K562 (cell line): ENCODE data around the gene NOC4L. TPM values are rescaled to one million over a fixed set of nuclear protein-coding genes. Genes with fewer than 3 reads are reported as not detected.

Experiments used
- ATAC-seq: fragments of 200-7000 bp; cut with Tn5 transposase; 3 replicates; pipeline ENCODE4 v1.9.1; 2020; ENCODE audit warnings: moderate library complexity
- BruUV-seq: library from RNA; stranded (reverse); fragments of 400-500 nt; replicated peaks from 2 replicates; lab custom pipeline; 2021; lab: Mats Ljungman, UMichigan
- CTCF ChIA-PET: fragments of 300-600 bp; formaldehyde crosslinking; extraction: SDS; loops from one replicate; lab custom pipeline; 2021; ENCODE audit warnings: low intra/inter-chr PET ratio; lab: Yijun Ruan, JAX
- POLR2A ChIA-PET: fragments of 300-600, 350-650 bp; sonication (Branson Sonifier 250); formaldehyde crosslinking; extraction: SDS; loops from one replicate; lab custom pipeline; 2021; ENCODE audit warnings: antibody characterized with exemption, inconsistent platforms; lab: Yijun Ruan, JAX
- DNase-seq, 4 experiments: peaks; one replicate each; pipeline versions ENCODE4 v3.0.0 to v3.0.0-alpha.2; 2011 to 2018; ENCODE audit warnings: low spot score in 3 of 4, mixed read lengths in 3 of 4; ENCODE audit errors: extremely low read depth in 1 of 4
- FAIRE-seq: peaks from 2 replicates; lab custom pipeline; 2011; peaks lifted over from hg19 to GRCh38; lab: Jason Lieb, UNC
- H2AFZ ChIP-seq: 2 replicates; pipeline ENCODE4 v1.6.0; 2011; ENCODE audit warnings: low read depth, low read length, control low read depth, inconsistent platforms
- H3K27ac ChIP-seq: fragments of 200-600 bp; 3 replicates; pipeline ENCODE4 v1.8.0; 2011; ENCODE audit warnings: low read depth, mild to moderate bottlenecking, control low read depth, inconsistent platforms, low read length, moderate library complexity, mixed read lengths; ENCODE audit errors: extremely low read depth
- H3K27me3 ChIP-seq, 2 experiments: fragments of 300-600 bp in 1 of 2; 2 replicates in 1 of 2; 3 replicates in 1 of 2; pipeline versions ENCODE4 v1.6.0 to v1.8.0; 2011; ENCODE audit warnings: inconsistent platforms in 2 of 2, low read length in 2 of 2, mild to moderate bottlenecking in 1 of 2, mixed read lengths in 1 of 2, moderate library complexity in 1 of 2; ENCODE audit not compliant: control insufficient read depth in 2 of 2, insufficient read depth in 2 of 2
- H3K36me3 ChIP-seq: fragments of 300-600 bp; 3 replicates; pipeline ENCODE4 v1.8.0; 2011; ENCODE audit warnings: mild to moderate bottlenecking, low read length, inconsistent platforms; ENCODE audit not compliant: control insufficient read depth, insufficient read depth
- H3K4me1 ChIP-seq, 2 experiments: fragments of 200-600 bp in 1 of 2; replicated peaks in 1 of 2; 2 replicates in 1 of 2; 3 replicates in 1 of 2; pipeline versions ENCODE4 v1.5.1 to v1.8.0; 2011; ENCODE audit warnings: inconsistent platforms in 2 of 2, low read length in 2 of 2, mild to moderate bottlenecking in 1 of 2, mixed read lengths in 1 of 2, moderate library complexity in 1 of 2; ENCODE audit not compliant: control insufficient read depth in 2 of 2, insufficient read depth in 2 of 2
- H3K4me2 ChIP-seq: 2 replicates; pipeline ENCODE4 v1.6.1; 2011; ENCODE audit warnings: low read length, control low read depth, inconsistent platforms, mixed read lengths; ENCODE audit not compliant: insufficient read depth
- H3K4me3 ChIP-seq: fragments of 200-600 bp; sonication (generic), shearing (Covaris generic); 2 replicates; pipeline ENCODE4 v1.5.1; 2016; ENCODE audit warnings: control low read depth, inconsistent platforms
- H3K79me2 ChIP-seq: fragments of 200-600 bp; 3 replicates; pipeline ENCODE4 v1.8.0; 2011; ENCODE audit warnings: low read length, inconsistent platforms; ENCODE audit not compliant: control insufficient read depth, insufficient read depth
- H3K9ac ChIP-seq, 2 experiments: 2 replicates each; pipeline versions ENCODE4 v1.6.0 to v1.6.1; 2011; ENCODE audit warnings: low read depth in 2 of 2, low read length in 2 of 2, control low read depth in 1 of 2, inconsistent platforms in 1 of 2, mild to moderate bottlenecking in 1 of 2, mixed read lengths in 1 of 2; ENCODE audit not compliant: insufficient read depth in 1 of 2
- H3K9me1 ChIP-seq: one replicate; pipeline ENCODE4 v1.6.0; 2011; ENCODE audit warnings: inconsistent platforms, mild to moderate bottlenecking, low read length, moderate library complexity; ENCODE audit not compliant: control insufficient read depth, insufficient read depth
- H3K9me3 ChIP-seq: replicated peaks from 2 replicates; pipeline ENCODE4 v1.5.1; 2011; ENCODE audit warnings: low read depth, low read length, inconsistent platforms; ENCODE audit not compliant: control insufficient read depth, insufficient read depth
- H4K20me1 ChIP-seq: replicated peaks from 2 replicates; pipeline ENCODE4 v1.6.1; 2011; ENCODE audit warnings: low read length, inconsistent platforms, mixed read lengths; ENCODE audit not compliant: control insufficient read depth, insufficient read depth
- BCOR ChIP-seq: fragments of 450-650 bp; IDR thresholded peaks from 2 replicates; pipeline ENCODE4 v1.6.1; 2016
- CAMTA2 ChIP-seq: fragments of 250-450 bp; sonication (Bioruptor Pico); conservative IDR thresholded peaks from 2 replicates; pipeline ENCODE4 v1.5.1; 2022
- CEBPB ChIP-seq: fragments of 450-650 bp; IDR thresholded peaks from 2 replicates; pipeline ENCODE4 v1.6.1; 2016; ENCODE audit warnings: missing genetic modification characterization, missing compliant biosample characterization
- COPS2 ChIP-seq: fragments of 450-650 bp; conservative IDR thresholded peaks from 2 replicates; pipeline ENCODE4 v1.6.1; 2016; ENCODE audit warnings: mild to moderate bottlenecking, moderate library complexity
- HDAC2 ChIP-seq: fragments of 450-650 bp; IDR thresholded peaks from 2 replicates; pipeline ENCODE4 v1.6.1; 2016; ENCODE audit warnings: mild to moderate bottlenecking
- HMG20A ChIP-seq: fragments of 450-650 bp; formaldehyde crosslinking; conservative IDR thresholded peaks from 2 replicates; pipeline ENCODE4 v1.4.0; 2020; ENCODE audit warnings: mild to moderate bottlenecking, mixed read lengths
- KHSRP ChIP-seq: fragments of 450-650 bp; IDR thresholded peaks from 2 replicates; pipeline ENCODE4 v1.6.1; 2017
- TAF15 ChIP-seq: fragments of 200-400 bp; formaldehyde crosslinking; IDR thresholded peaks from 2 replicates; pipeline ENCODE4 v1.6.1; 2017; ENCODE audit warnings: mild to moderate bottlenecking, low read depth, low read length, moderate library complexity
- TFAM ChIP-seq: fragments of 250-450 bp; sonication (Bioruptor Pico); conservative IDR thresholded peaks from 2 replicates; pipeline ENCODE4 v1.5.0; 2021; ENCODE audit warnings: mild to moderate bottlenecking, moderate library complexity
- THAP7 ChIP-seq: fragments of 250-450 bp; sonication (Bioruptor Pico); IDR thresholded peaks from 2 replicates; pipeline ENCODE4 v1.5.0; 2021
- ZBTB33 ChIP-seq: sonication (generic); formaldehyde crosslinking; IDR thresholded peaks from 2 replicates; pipeline ENCODE4 v1.8.1; 2023; ENCODE audit warnings: mild to moderate bottlenecking, missing genetic modification reagents
- ZNF318 ChIP-seq, 2 experiments: fragments of 450-650 bp; IDR thresholded peaks; 2 replicates each; pipeline ENCODE4 v1.6.1; 2016; ENCODE audit warnings: mild to moderate bottlenecking in 2 of 2, borderline replicate concordance in 1 of 2, low read depth in 1 of 2, moderate library complexity in 1 of 2
- WGBS: fragments of 100-300 bp; shearing (Covaris generic); methylation state at CpG from one replicate; pipeline ENCODE4 v1.1.6; 2016; ENCODE audit warnings: low coverage, mixed read lengths; ENCODE audit not compliant: insufficient coverage; ENCODE audit errors: missing lambda C conversion rate; 5-methylcytosine and 5-hydroxymethylcytosine counted together
- in situ Hi-C: fragments of 300-500 bp; cut with MboI; formaldehyde crosslinking; loops from 4 replicates; pipeline ENCODE4 v1.15.0; 2018; ENCODE audit warnings: inconsistent platforms, mixed read lengths
- intact Hi-C: fragments of 100-400 bp; cut with micrococcal nuclease; formaldehyde crosslinking; loops from 2 replicates; pipeline ENCODE4 v1.14.2; 2022
- polyA plus RNA-seq, 8 experiments: library from polyadenylated mRNA; depleted of rRNA in 4 of 8; stranded (reverse) in 5 of 8; unstranded in 3 of 8; fragments of >200 nt; fragmentation: Nextera tagmentation in 2 of 8; fragmentation: Illumina TruSeq in 1 of 8; extraction: Ambion mirVana in 2 of 8; extraction: Trizol in 1 of 8; gene quantifications; 2 replicates each; pipeline versions ENCODE4 v1.2.1 to v1.2.3, GENCODE V29; 2011 to 2014; ENCODE audit warnings: inconsistent platforms in 1 of 8, missing spikeins in 1 of 8
- total RNA-seq, 7 experiments: library from RNA; depleted of rRNA in 6 of 7; stranded (reverse); fragments of >200 nt in 6 of 7; fragmentation: Illumina TruSeq in 2 of 7; extraction: Trizol in 2 of 7; gene quantifications; 2 replicates each; pipeline versions ENCODE4 v1.2.1 to v1.2.3, GENCODE V29; 2011 to 2021; ENCODE audit warnings: low replicate concordance in 1 of 7

NOC4L gene
- total and polyA plus RNA-seq, 9 of the 15 experiments (the other 6 are each of a cell fraction or from before 2014, with no cell fraction given), result 1.3 to 77.0 (median 20.0) TPM

GRCh38 chr12:132182206-132182710 is 38.0 kb downstream of the NOC4L start:
- no peaks in the 10 kb centered on the region for H3K9me3 ChIP-seq
- peaks cover 0 to 17% of the 10 kb centered on the region in 2 experiments; a peak in 2 of 5 replicates for H3K4me1 ChIP-seq
- DNase-seq (no peak), ATAC-seq (no peak), FAIRE-seq (no peak)
- no peak overlapping the region for H3K27ac ChIP-seq
- H3K9me1 ChIP-seq, result peaks cover 4% of the 10 kb centered on the region
- intact Hi-C loops, result no loop called here
- POLR2A ChIA-PET, result interaction anchor here (0.6 to 0.7 kb wide), 2 partner anchors 53 to 347 kb away, joined by 3 read pairs; no protein-coding TSS in a partner anchor
- no peak overlapping the region for H2AFZ ChIP-seq
- no peaks in the 10 kb centered on the region for H3K79me2 ChIP-seq
- CTCF ChIA-PET, result no interaction called here
- H3K36me3 ChIP-seq, result no peaks in the 10 kb centered on the region
- no peak overlapping the region for H3K4me3 ChIP-seq
- H3K4me2 ChIP-seq, result no peak overlapping the region
- H3K9ac ChIP-seq, result no peak overlapping the region
- H4K20me1 ChIP-seq, result 0 out of 2 replicates have a peak, but pooled peaks cover 3% of the 10 kb centered on the region
- TF ChIP-seq TAF15 (no peak), ZNF318 (IDR thresholded peaks at IDR 0.05; ENCODE audit: borderline replicate concordance in 1 of 2, low read depth in 1 of 2) (no peak), TFAM (no peak), THAP7 (CRISPR knock-in tag) (no peak), ZBTB33 (CRISPR knock-in tag) (no peak), CEBPB (no peak), COPS2 (no peak), HMG20A (no peak), BCOR (no peak), KHSRP (no peak), HDAC2 (no peak), CAMTA2 (CRISPR knock-in tag) (no peak)
- TF ChIP-seq, all 486 proteins: peak for 0
- in situ Hi-C loops, result no loop called here
- H3K27me3 ChIP-seq, result peaks cover 39 to 78% of the 10 kb centered on the region in 2 experiments
- BruUV-seq, result no TSS peak
- WGBS, result 21% methylated on average over 20 of the region's 21 CpGs
